Bronchial epithelial cell (primary cell): ENCODE measurements around the gene SEC14L6. TPM values are rescaled to one million over a fixed set of nuclear protein-coding genes. Genes with fewer than 3 reads are reported as not detected.

Experiments
- DNase-seq: peaks from one replicate; pipeline ENCODE4 v3.0.0-alpha.2; 2010; ENCODE audit warnings: low read depth
- FAIRE-seq: peaks from 2 replicates; lab custom pipeline; 2011; peaks lifted over from hg19 to GRCh38; lab: Jason Lieb, UNC
- H3K27me3 ChIP-seq: 2 replicates; pipeline ENCODE4 v1.5.1; 2011; ENCODE audit warnings: low read length; ENCODE audit not compliant: control insufficient read depth, insufficient read depth
- H3K36me3 ChIP-seq: 2 replicates; pipeline ENCODE4 v1.5.1; 2011; ENCODE audit warnings: low read length; ENCODE audit not compliant: control insufficient read depth, insufficient read depth
- H3K4me3 ChIP-seq: 2 replicates; pipeline ENCODE4 v1.5.1; 2011; ENCODE audit warnings: mild to moderate bottlenecking, low read depth, low read length, control low read depth
- CTCF ChIP-seq: IDR thresholded peaks from 2 replicates; pipeline ENCODE4 v1.5.1; 2011; ENCODE audit warnings: mild to moderate bottlenecking, moderate library complexity, low read length, control low read depth, inconsistent platforms; ENCODE audit not compliant: insufficient read depth, severe bottlenecking
- total RNA-seq: library from RNA; depleted of rRNA; stranded (reverse); fragments of >200 nt; gene quantifications from 2 replicates; pipeline ENCODE4 v1.2.1, GENCODE V29; 2014

SEC14L6 gene
- total RNA-seq, 1 donor from 2014 or later: not detected

- no peak for TF ChIP-seq CTCF
- FAIRE-seq (no peak), DNase-seq (no peak)
- no peaks in the 10 kb centered on the region for H3K27me3 ChIP-seq
- H3K36me3 ChIP-seq: no peaks in the 10 kb centered on the region
- no peak overlapping the region for H3K4me3 ChIP-seq
Measured at GRCh38 chr22:30483169-30483568, 63.4 kb downstream of the SEC14L6 start.

GRCh38 chr22:30481711-30482110, 64.8 kb downstream of the SEC14L6 start:
- DNase-seq (peak; percentile 62), FAIRE-seq (no peak)
- no peak for TF ChIP-seq CTCF
- Histone ChIP-seq H3K36me3 (no peaks in the 10 kb centered on the region), H3K4me3 (no peak overlapping the region), H3K27me3 (no peaks in the 10 kb centered on the region)

GRCh38 chr22:30479981-30480380, 66.6 kb downstream of the SEC14L6 start:
- DNase-seq (no peak), FAIRE-seq (no peak)
- H3K36me3 ChIP-seq: no peaks in the 10 kb centered on the region
- H3K4me3 ChIP-seq: no peak overlapping the region
- TF ChIP-seq CTCF: no peak
- H3K27me3 ChIP-seq: no peaks in the 10 kb centered on the region

- peaks cover 12% of the 10 kb centered on the region for H3K27me3 ChIP-seq
- DNase-seq (peak; percentile 11), FAIRE-seq (no peak)
- no peaks in the 10 kb centered on the region for H3K36me3 ChIP-seq
- H3K4me3 ChIP-seq: no peak overlapping the region
- no peak for TF ChIP-seq CTCF
Measured at GRCh38 chr22:30474683-30475424, 71.7 kb downstream of the SEC14L6 start.

GRCh38 chr22:30474121-30474520, 72.4 kb downstream of the SEC14L6 start:
- Histone ChIP-seq H3K36me3 (no peaks in the 10 kb centered on the region), H3K27me3 (peaks cover 12% of the 10 kb centered on the region), H3K4me3 (no peak overlapping the region)
- TF ChIP-seq CTCF: no peak
- no peak for DNase-seq
- FAIRE-seq: no peak
